Colon (tissue), 2 donors: ENCODE results near the gene MFAP2.

ENCODE experiments used
- FAIRE-seq: peaks from 2 replicates; lab custom pipeline; 2012; peaks lifted over from hg19 to GRCh38; lab: Jason Lieb, UNC
- donor health status: control.
- donor health status: control.

Gene MFAP2

GRCh38 chr1:16980473-16981268 is at the start of gene MFAP2:
TSS of gene MFAP2 (minus strand) at chr1:16980620. CDS start at chr1:16978273, 2,347 bp downstream.
- no peak for FAIRE-seq

- no peak for FAIRE-seq
These were observed 49.8 kb upstream of the MFAP2 start for GRCh38 chr1:17030206-17030605.

- no peak for FAIRE-seq
These were observed 48.3 kb upstream of the MFAP2 start for GRCh38 chr1:17028662-17029188.

- FAIRE-seq, result no peak
These were observed 47.5 kb upstream of the MFAP2 start for GRCh38 chr1:17027900-17028299.

GRCh38 chr1:17027403-17027802 is 47.0 kb upstream of the MFAP2 start:
- no peak for FAIRE-seq

GRCh38 chr1:17024721-17025120 is 44.3 kb upstream of the MFAP2 start:
- FAIRE-seq, result no peak

- no peak for FAIRE-seq
These were observed 43.2 kb upstream of the MFAP2 start for GRCh38 chr1:17023573-17023972.

- no peak for FAIRE-seq
These were observed 42.7 kb upstream of the MFAP2 start for GRCh38 chr1:17023102-17023501.

- FAIRE-seq, result no peak
These were observed 41.5 kb upstream of the MFAP2 start for GRCh38 chr1:17021896-17022295.

GRCh38 chr1:17020502-17020901 is 40.1 kb upstream of the MFAP2 start:
- no peak for FAIRE-seq

- FAIRE-seq, result no peak
These were observed 38.4 kb upstream of the MFAP2 start for GRCh38 chr1:17018849-17019248.

GRCh38 chr1:17017435-17017834 is 37.0 kb upstream of the MFAP2 start:
- FAIRE-seq, result no peak

GRCh38 chr1:17016317-17016661 is 35.9 kb upstream of the MFAP2 start:
- no peak for FAIRE-seq

GRCh38 chr1:17014671-17015567 is 34.5 kb upstream of the MFAP2 start:
- no peak for FAIRE-seq

GRCh38 chr1:17013491-17014320 is 33.3 kb upstream of the MFAP2 start:
- no peak for FAIRE-seq

GRCh38 chr1:17012775-17013490 is 32.5 kb upstream of the MFAP2 start:
- no peak for FAIRE-seq

GRCh38 chr1:17011439-17012307 is 31.3 kb upstream of the MFAP2 start, which contains the start of gene ATP13A2:
TSS of gene ATP13A2 (minus strand) at chr1:17011928. CDS start at chr1:17011738, 190 bp downstream.
- no peak for FAIRE-seq

- no peak for FAIRE-seq
These were observed 30.6 kb upstream of the MFAP2 start for GRCh38 chr1:17011092-17011438.

- FAIRE-seq, result no peak
These were observed 29.3 kb upstream of the MFAP2 start for GRCh38 chr1:17009706-17010105.

GRCh38 chr1:17008208-17008855 is 27.9 kb upstream of the MFAP2 start:
- no peak for FAIRE-seq
